ENCODE data around the gene HSPA1A. TPM values are rescaled to one million over a fixed set of nuclear protein-coding genes. Genes with fewer than 3 reads are reported as not detected.
A peak's percentile ranks its signal among the peaks of the same experiment; 100 is the strongest.
"Not testable (repeated sequence)": the region's sequence is repeated elsewhere in the genome, so short reads cannot be mapped to it uniquely, and the experiment has no call there.

Gene HSPA1A
- total and polyA plus RNA-seq, 12 donors = 113 to 679 (median 235) TPM

DNA sequence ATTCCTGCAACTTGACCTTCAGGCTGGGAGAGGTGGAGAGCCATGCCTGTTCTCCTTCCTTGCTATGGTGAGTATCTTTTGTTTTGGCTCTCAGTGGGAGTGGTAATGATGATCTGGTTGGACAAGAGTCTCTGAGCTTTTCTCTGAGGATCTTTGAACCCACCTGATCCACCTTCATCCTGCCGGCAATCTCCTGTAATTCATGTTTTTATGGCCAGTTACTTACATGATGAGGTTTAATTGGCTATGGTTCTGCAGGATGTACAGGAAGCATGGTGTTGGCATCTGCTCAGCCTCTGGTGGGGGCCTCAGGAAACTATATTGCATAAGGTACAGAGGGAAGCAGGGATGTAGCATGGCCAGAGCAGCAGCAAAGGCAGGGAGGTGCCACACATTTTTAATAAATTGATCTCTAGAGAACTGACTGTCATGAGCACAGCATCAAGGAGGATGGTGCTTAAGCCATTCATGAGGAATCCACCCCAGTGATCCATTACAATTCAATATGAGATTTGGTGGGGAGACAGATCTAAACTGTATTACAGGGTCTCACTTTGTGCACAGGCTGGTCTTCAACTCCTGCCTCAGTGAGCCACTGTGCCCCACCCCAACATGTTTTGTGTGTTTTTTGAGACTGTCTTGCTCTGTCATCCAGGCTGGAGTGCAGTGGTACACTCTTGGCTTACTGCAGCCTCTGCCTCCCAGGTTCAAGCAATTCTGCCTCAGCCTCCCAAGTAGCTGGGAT lies 22.2 kb downstream of the HSPA1A start:
- Histone ChIP-seq H3K27me3 (no peaks in the 10 kb centered on the region), H3K4me1 (peaks cover 23 to 55% (median 43%) of the 10 kb centered on the region in 9 donors), H3K9me3 (no peaks in the 10 kb centered on the region), H3K36me3 (peaks cover 0 to 65% (median 45%) of the 10 kb centered on the region in 9 donors), H3K27ac (peak overlapping the region in 6 of 10 donors; percentile 25 to 98 (median 96)), H3K4me3 (peak overlapping the region in 8 of 10 donors; percentile 84 to 100 (median 94))
- 44 to 69% methylated on average over 1 of the region's 1 CpG for WGBS, 2 donors
- TF ChIP-seq, protein P1, sequence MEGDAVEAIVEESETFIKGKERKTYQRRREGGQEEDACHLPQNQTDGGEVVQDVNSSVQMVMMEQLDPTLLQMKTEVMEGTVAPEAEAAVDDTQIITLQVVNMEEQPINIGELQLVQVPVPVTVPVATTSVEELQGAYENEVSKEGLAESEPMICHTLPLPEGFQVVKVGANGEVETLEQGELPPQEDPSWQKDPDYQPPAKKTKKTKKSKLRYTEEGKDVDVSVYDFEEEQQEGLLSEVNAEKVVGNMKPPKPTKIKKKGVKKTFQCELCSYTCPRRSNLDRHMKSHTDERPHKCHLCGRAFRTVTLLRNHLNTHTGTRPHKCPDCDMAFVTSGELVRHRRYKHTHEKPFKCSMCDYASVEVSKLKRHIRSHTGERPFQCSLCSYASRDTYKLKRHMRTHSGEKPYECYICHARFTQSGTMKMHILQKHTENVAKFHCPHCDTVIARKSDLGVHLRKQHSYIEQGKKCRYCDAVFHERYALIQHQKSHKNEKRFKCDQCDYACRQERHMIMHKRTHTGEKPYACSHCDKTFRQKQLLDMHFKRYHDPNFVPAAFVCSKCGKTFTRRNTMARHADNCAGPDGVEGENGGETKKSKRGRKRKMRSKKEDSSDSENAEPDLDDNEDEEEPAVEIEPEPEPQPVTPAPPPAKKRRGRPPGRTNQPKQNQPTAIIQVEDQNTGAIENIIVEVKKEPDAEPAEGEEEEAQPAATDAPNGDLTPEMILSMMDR (IDR thresholded peaks at IDR 0.05) = no peak
- no peak for ATAC-seq
- DNase-seq = no peak
- intact Hi-C loops (cut with DNase I) = loop anchor here in 7 of 10 donors (5.0 to 10.0 kb wide), 6 partner anchors 60 to 293 kb away; partner anchors contain the start of genes VWA7 (in 3 of the 7), ATP6V1G2 (in 2 of the 7), DDX39B (in 2 of the 7) and NFKBIL1 (in 2 of the 7)

DNA sequence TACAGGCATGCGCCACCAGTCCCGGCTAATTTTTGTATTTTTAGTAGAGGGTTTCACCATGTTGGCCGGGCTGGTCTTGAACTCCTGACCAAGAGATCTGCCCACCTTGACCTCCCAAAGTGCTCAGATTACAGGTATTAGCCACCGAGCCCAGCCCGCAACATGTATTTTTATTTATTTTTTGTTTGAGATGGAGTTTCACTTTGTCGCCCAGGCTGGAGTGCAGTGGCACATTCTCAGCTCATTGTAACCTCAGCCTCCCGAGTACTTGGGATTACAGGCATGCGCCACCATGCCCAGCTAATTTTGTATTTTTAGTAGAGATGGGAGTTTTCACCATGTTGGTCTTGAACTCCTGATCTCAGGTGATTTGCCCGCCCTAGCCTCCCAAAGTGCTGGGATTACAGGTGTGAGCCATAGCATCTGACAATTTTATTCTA lies 22.8 kb downstream of the HSPA1A start:
- H3K4me3 ChIP-seq = peak overlapping the region in 3 of 10 donors; percentile 1 to 90 (median 90)
- H3K27ac ChIP-seq = peak overlapping the region in 1 of 10 donors; percentile 96
- peaks cover 0 to 69% (median 45%) of the 10 kb centered on the region in 9 donors for H3K36me3 ChIP-seq

GRCh38 chr6:31838968-31839367 lies 23.6 kb downstream of the HSPA1A start:
- no peak for ATAC-seq
- Histone ChIP-seq H3K9me3 (no peaks in the 10 kb centered on the region), H3K4me3 (peak overlapping the region in 1 of 10 donors; percentile 90), H3K36me3 (peaks cover 0 to 69% (median 45%) of the 10 kb centered on the region in 9 donors), H3K4me1 (peaks cover 23 to 42% (median 39%) of the 10 kb centered on the region in 9 donors), H3K27ac (no peak overlapping the region), H3K27me3 (no peaks in the 10 kb centered on the region)
- TF ChIP-seq, protein P1 (IDR thresholded peaks at IDR 0.05) = no peak
- intact Hi-C loops (cut with DNase I) = loop anchor here in 7 of 10 donors (5.0 to 10.0 kb wide), 6 partner anchors 62 to 294 kb away; partner anchors contain the start of genes VWA7 (in 3 of the 7), ATP6V1G2 (in 2 of the 7), DDX39B (in 2 of the 7) and NFKBIL1 (in 2 of the 7)
- 97 to 99% methylated on average over 3 of the region's 3 CpGs for WGBS, 2 donors
- no peak for DNase-seq

More for the DNA sequence above, 22.8 kb downstream of the HSPA1A start:
- not testable (repeated sequence) for H3K9me3 ChIP-seq, ATAC-seq, H3K27me3 ChIP-seq, DNase-seq
- intact Hi-C loops (cut with DNase I) = loop anchor here in 7 of 10 donors (5.0 to 10.0 kb wide), 6 partner anchors 61 to 293 kb away; partner anchors contain the start of genes VWA7 (in 3 of the 7), ATP6V1G2 (in 2 of the 7), DDX39B (in 2 of the 7) and NFKBIL1 (in 2 of the 7)
- H3K4me1 ChIP-seq = peaks cover 23 to 51% (median 43%) of the 10 kb centered on the region in 9 donors
- whole genome bisulfite sequencing, 2 donors = 90 to 95% methylated on average over 9 of the region's 9 CpGs

DNA sequence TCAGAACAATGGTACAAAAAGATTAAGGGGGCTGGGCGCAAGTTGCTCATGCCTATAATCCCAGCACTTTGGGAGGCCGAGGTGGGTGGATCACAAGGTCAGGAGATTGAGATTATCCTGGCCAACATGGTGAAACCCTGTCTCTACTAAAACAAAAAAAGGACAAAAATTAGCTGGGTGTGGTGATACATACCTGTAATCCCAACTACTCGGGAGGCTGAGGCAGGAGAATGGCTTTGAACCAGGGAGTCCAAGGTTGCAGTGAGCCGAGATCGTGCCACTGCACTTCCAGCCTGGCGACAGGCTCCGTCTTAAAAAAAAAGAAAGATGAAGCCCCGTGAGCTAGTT lies 24.4 kb downstream of the HSPA1A start:
- Histone ChIP-seq H3K36me3 (peaks cover 0 to 69% (median 45%) of the 10 kb centered on the region in 9 donors), H3K4me1 (peaks cover 23 to 39% (median 37%) of the 10 kb centered on the region in 9 donors)
- DNase-seq, H3K27ac ChIP-seq, H3K9me3 ChIP-seq, H3K4me3 ChIP-seq, H3K27me3 ChIP-seq, ATAC-seq: not testable (repeated sequence)
- intact Hi-C loops (cut with DNase I) = loop anchor here in 7 of 10 donors (5.0 to 10.0 kb wide), 6 partner anchors 62 to 295 kb away; partner anchors contain the start of genes VWA7 (in 3 of the 7), ATP6V1G2 (in 2 of the 7), DDX39B (in 2 of the 7) and NFKBIL1 (in 2 of the 7)
- 85 to 88% methylated on average over 8 of the region's 8 CpGs for WGBS, 2 donors

- ATAC-seq (no peak), DNase-seq (no peak)
- Histone ChIP-seq H3K9me3 (no peaks in the 10 kb centered on the region), H3K4me1 (peaks cover 9 to 21% (median 19%) of the 10 kb centered on the region in 9 donors), H3K27ac (no peak overlapping the region), H3K36me3 (peaks cover 0 to 57% (median 40%) of the 10 kb centered on the region in 9 donors), H3K4me3 (no peak overlapping the region), H3K27me3 (no peaks in the 10 kb centered on the region)
- intact Hi-C loops (cut with DNase I) = no loop called here
- 95% methylated on average over 9 of the region's 9 CpGs for WGBS, 2 donors
- TF ChIP-seq, protein P1 (IDR thresholded peaks at IDR 0.05) = no peak
Measured at GRCh38 chr6:31842053-31842452, 26.7 kb downstream of the HSPA1A start.

All from heart right ventricle (tissue), 16 donors.